HL-60 (cell line): ENCODE results near the gene HOXD1.

Experiments
- DNase-seq, 2 experiments: peaks; one replicate each; pipeline ENCODE4 v3.0.0-alpha.2; 2010 to 2020; ENCODE audit warnings: low read depth in 1 of 2, low spot score in 1 of 2
- H3K27ac ChIP-seq: fragments of 250-450 bp; sonication (Bioruptor Pico); replicated peaks from 2 replicates; pipeline ENCODE4 v1.5.1; 2020; ENCODE audit warnings: mild to moderate bottlenecking, moderate library complexity
- H3K27me3 ChIP-seq: fragments of 250-450 bp; sonication (Bioruptor Pico); 2 replicates; pipeline ENCODE4 v1.5.1; 2021; ENCODE audit warnings: mild to moderate bottlenecking, moderate library complexity; ENCODE audit not compliant: insufficient read depth, poor library complexity, severe bottlenecking
- H3K4me3 ChIP-seq: replicated peaks from 2 replicates; pipeline ENCODE4 v1.5.1; 2011; ENCODE audit warnings: mild to moderate bottlenecking, control low read depth, low read length; ENCODE audit not compliant: insufficient read depth
- CTCF ChIP-seq: IDR thresholded peaks from one replicate; pipeline ENCODE4 v1.5.1; 2011; ENCODE audit warnings: low read length, control low read depth, inconsistent platforms; ENCODE audit not compliant: insufficient read depth
- GABPA ChIP-seq: IDR thresholded peaks from 2 replicates; pipeline ENCODE4 v1.6.1; 2012; ENCODE audit warnings: low read depth
- POLR2AphosphoS5 ChIP-seq: IDR thresholded peaks from 2 replicates; pipeline ENCODE4 v1.6.1; 2012; ENCODE audit warnings: low read depth
- REST ChIP-seq: IDR thresholded peaks from 2 replicates; pipeline ENCODE4 v1.6.1; 2012; ENCODE audit warnings: low read depth; ENCODE audit not compliant: insufficient replicate concordance
- SPI1 ChIP-seq: IDR thresholded peaks from 2 replicates; pipeline ENCODE4 v1.6.1; 2012; ENCODE audit warnings: low read depth, mild to moderate bottlenecking, borderline replicate concordance

Gene HOXD1

GRCh38 chr2:176152350-176153181 lies 35.9 kb upstream of the HOXD1 start:
- peaks cover 72% of the 10 kb centered on the region for H3K27me3 ChIP-seq
- no peak overlapping the region for H3K27ac ChIP-seq
- no peak overlapping the region for H3K4me3 ChIP-seq
- no peak for TF ChIP-seq CTCF
- no peak for TF ChIP-seq GABPA
- no peak for TF ChIP-seq SPI1
- TF ChIP-seq REST: no peak
- no peak for TF ChIP-seq POLR2AphosphoS5
- no peak for DNase-seq

GRCh38 chr2:176154576-176155252 lies 33.8 kb upstream of the HOXD1 start:
- peaks cover 70% of the 10 kb centered on the region for H3K27me3 ChIP-seq
- H3K27ac ChIP-seq: no peak overlapping the region
- no peak for DNase-seq
- no peak overlapping the region for H3K4me3 ChIP-seq
- no peak for TF ChIP-seq POLR2AphosphoS5
- no peak for TF ChIP-seq GABPA
- no peak for TF ChIP-seq REST
- no peak for TF ChIP-seq CTCF
- no peak for TF ChIP-seq SPI1

- Histone ChIP-seq H3K27ac (no peak overlapping the region), H3K27me3 (peaks cover 71% of the 10 kb centered on the region), H3K4me3 (no peak overlapping the region)
- DNase-seq: no peak
- TF ChIP-seq REST (no peak), GABPA (no peak), POLR2AphosphoS5 (no peak), SPI1 (no peak), CTCF (no peak)
Measured at GRCh38 chr2:176155356-176156044, 33.0 kb upstream of the HOXD1 start.
